ENCODE data around the gene THSD4.

THSD4 gene

GRCh38 chr15:71623111-71623510, 507.8 kb downstream of the THSD4 start:
- TF ChIP-seq CTCF (IDR thresholded peaks at IDR 0.05; ENCODE audit: insufficient read depth, low read length) (no peak), SPI1 (IDR thresholded peaks at IDR 0.05; ENCODE audit: borderline replicate concordance, low read depth) (no peak), REST (IDR thresholded peaks at IDR 0.05; ENCODE audit: insufficient replicate concordance, low read depth) (no peak), POLR2AphosphoS5 (IDR thresholded peaks at IDR 0.05; ENCODE audit: low read depth) (no peak), GABPA (IDR thresholded peaks at IDR 0.05; ENCODE audit: low read depth) (no peak)
- no peak overlapping the region for H3K4me3 ChIP-seq (replicated peaks; ENCODE audit: insufficient read depth, low read length)
- H3K27me3 ChIP-seq (ENCODE audit: insufficient read depth, poor library complexity, severe bottlenecking) = no peaks in the 10 kb centered on the region
- no peak for DNase-seq (ENCODE audit: low read depth in 1 of 2, low spot score in 1 of 2)
- H3K27ac ChIP-seq (replicated peaks) = no peak overlapping the region

GRCh38 chr15:71626596-71627088, 511.4 kb downstream of the THSD4 start:
- DNase-seq (ENCODE audit: low read depth in 1 of 2, low spot score in 1 of 2) = no peak
- no peak overlapping the region for H3K4me3 ChIP-seq (replicated peaks; ENCODE audit: insufficient read depth, low read length)
- TF ChIP-seq POLR2AphosphoS5 (IDR thresholded peaks at IDR 0.05; ENCODE audit: low read depth) (no peak), SPI1 (IDR thresholded peaks at IDR 0.05; ENCODE audit: borderline replicate concordance, low read depth) (no peak), REST (IDR thresholded peaks at IDR 0.05; ENCODE audit: insufficient replicate concordance, low read depth) (no peak), GABPA (IDR thresholded peaks at IDR 0.05; ENCODE audit: low read depth) (no peak), CTCF (IDR thresholded peaks at IDR 0.05; ENCODE audit: insufficient read depth, low read length) (no peak)
- H3K27me3 ChIP-seq (ENCODE audit: insufficient read depth, poor library complexity, severe bottlenecking) = no peaks in the 10 kb centered on the region
- H3K27ac ChIP-seq (replicated peaks) = no peak overlapping the region

- Histone ChIP-seq H3K4me3 (replicated peaks; ENCODE audit: insufficient read depth, low read length) (no peak overlapping the region), H3K27me3 (ENCODE audit: insufficient read depth, poor library complexity, severe bottlenecking) (no peaks in the 10 kb centered on the region), H3K27ac (replicated peaks) (no peak overlapping the region)
- no peak for TF ChIP-seq POLR2AphosphoS5 (IDR thresholded peaks at IDR 0.05; ENCODE audit: low read depth)
- no peak for TF ChIP-seq CTCF (IDR thresholded peaks at IDR 0.05; ENCODE audit: insufficient read depth, low read length)
- TF ChIP-seq SPI1 (IDR thresholded peaks at IDR 0.05; ENCODE audit: borderline replicate concordance, low read depth) = no peak
- TF ChIP-seq GABPA (IDR thresholded peaks at IDR 0.05; ENCODE audit: low read depth) = no peak
- TF ChIP-seq REST (IDR thresholded peaks at IDR 0.05; ENCODE audit: insufficient replicate concordance, low read depth) = no peak
- DNase-seq (ENCODE audit: low read depth in 1 of 2, low spot score in 1 of 2) = no peak
These were observed 511.9 kb downstream of the THSD4 start for GRCh38 chr15:71627188-71627587.

All from HL-60 (cell line).